ENCODE results near the gene FAM107A.

The FAM107A gene

GRCh38 chr3:58532794-58533220, 44.4 kb downstream of the FAM107A start:
- no peak overlapping the region for H3K4me3 ChIP-seq (replicated peaks; ENCODE audit: insufficient read depth, low read length)
- DNase-seq (ENCODE audit: low read depth in 1 of 2, low spot score in 1 of 2), result peak; percentile 43 to 73
- TF ChIP-seq SPI1 (IDR thresholded peaks at IDR 0.05; ENCODE audit: borderline replicate concordance, low read depth), result peak; percentile 49; the same call in 1 of the 2 replicates
- TF ChIP-seq REST (IDR thresholded peaks at IDR 0.05; ENCODE audit: insufficient replicate concordance, low read depth), result no peak
- TF ChIP-seq, protein P1, sequence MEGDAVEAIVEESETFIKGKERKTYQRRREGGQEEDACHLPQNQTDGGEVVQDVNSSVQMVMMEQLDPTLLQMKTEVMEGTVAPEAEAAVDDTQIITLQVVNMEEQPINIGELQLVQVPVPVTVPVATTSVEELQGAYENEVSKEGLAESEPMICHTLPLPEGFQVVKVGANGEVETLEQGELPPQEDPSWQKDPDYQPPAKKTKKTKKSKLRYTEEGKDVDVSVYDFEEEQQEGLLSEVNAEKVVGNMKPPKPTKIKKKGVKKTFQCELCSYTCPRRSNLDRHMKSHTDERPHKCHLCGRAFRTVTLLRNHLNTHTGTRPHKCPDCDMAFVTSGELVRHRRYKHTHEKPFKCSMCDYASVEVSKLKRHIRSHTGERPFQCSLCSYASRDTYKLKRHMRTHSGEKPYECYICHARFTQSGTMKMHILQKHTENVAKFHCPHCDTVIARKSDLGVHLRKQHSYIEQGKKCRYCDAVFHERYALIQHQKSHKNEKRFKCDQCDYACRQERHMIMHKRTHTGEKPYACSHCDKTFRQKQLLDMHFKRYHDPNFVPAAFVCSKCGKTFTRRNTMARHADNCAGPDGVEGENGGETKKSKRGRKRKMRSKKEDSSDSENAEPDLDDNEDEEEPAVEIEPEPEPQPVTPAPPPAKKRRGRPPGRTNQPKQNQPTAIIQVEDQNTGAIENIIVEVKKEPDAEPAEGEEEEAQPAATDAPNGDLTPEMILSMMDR (IDR thresholded peaks at IDR 0.05; ENCODE audit: insufficient read depth, low read length), result peak; percentile 92
- TF ChIP-seq POLR2AphosphoS5 (IDR thresholded peaks at IDR 0.05; ENCODE audit: low read depth), result no peak
- TF ChIP-seq GABPA (IDR thresholded peaks at IDR 0.05; ENCODE audit: low read depth), result no peak
- no peak overlapping the region for H3K27ac ChIP-seq (replicated peaks)
- no peaks in the 10 kb centered on the region for H3K27me3 ChIP-seq (ENCODE audit: insufficient read depth, poor library complexity, severe bottlenecking)

DNA sequence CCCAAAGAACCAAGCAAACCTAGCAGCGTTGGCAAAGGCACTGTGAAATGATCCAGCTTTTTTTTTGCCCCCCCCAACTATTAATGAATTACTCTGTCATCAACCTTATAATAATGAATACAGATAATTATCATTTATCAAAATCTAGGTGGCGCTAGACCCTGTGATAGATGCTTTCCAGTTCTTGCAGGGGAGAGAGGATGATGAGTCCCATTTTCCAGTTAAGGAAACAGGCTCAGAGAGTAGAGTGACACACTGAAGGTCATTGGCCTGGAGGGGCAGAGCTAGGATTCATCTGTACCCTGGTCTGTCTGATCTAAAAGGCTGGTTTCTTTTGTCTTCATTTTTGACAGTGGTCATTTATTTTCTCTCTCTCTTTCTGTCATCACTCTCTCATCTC, 45.2 kb downstream of the FAM107A start:
- no peak for DNase-seq (ENCODE audit: low read depth in 1 of 2, low spot score in 1 of 2)
- Histone ChIP-seq H3K27ac (replicated peaks) (no peak overlapping the region), H3K4me3 (replicated peaks; ENCODE audit: insufficient read depth, low read length) (no peak overlapping the region), H3K27me3 (ENCODE audit: insufficient read depth, poor library complexity, severe bottlenecking) (no peaks in the 10 kb centered on the region)
- no peak for TF ChIP-seq POLR2AphosphoS5 (IDR thresholded peaks at IDR 0.05; ENCODE audit: low read depth)
- no peak for TF ChIP-seq REST (IDR thresholded peaks at IDR 0.05; ENCODE audit: insufficient replicate concordance, low read depth)
- TF ChIP-seq SPI1 (IDR thresholded peaks at IDR 0.05; ENCODE audit: borderline replicate concordance, low read depth), result no peak
- TF ChIP-seq, protein P1 (IDR thresholded peaks at IDR 0.05; ENCODE audit: insufficient read depth, low read length), result peak; percentile 14

DNA sequence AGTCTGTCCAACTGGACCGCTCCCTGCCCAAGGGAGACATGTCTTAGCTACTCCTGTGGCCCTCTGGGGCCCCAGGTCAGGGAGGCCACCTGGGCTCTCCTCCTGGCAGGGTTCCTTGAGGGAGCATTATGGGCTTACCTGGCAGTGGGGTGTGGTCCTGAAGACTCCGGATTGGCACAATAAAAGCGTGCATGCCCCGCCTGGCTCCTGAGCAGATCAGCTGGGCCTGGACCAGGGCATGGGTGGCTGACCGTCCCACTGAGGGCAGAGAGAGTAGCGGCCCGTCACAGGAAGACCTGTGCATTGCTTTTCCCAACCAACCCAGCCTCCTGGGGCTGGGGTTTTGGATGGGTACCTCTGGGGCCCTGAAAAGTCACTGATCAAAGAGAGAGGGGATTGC, 45.6 kb downstream of the FAM107A start:
- no peaks in the 10 kb centered on the region for H3K27me3 ChIP-seq (ENCODE audit: insufficient read depth, poor library complexity, severe bottlenecking)
- no peak overlapping the region for H3K4me3 ChIP-seq (replicated peaks; ENCODE audit: insufficient read depth, low read length)
- TF ChIP-seq SPI1 (IDR thresholded peaks at IDR 0.05; ENCODE audit: borderline replicate concordance, low read depth) (no peak), POLR2AphosphoS5 (IDR thresholded peaks at IDR 0.05; ENCODE audit: low read depth) (no peak), GABPA (IDR thresholded peaks at IDR 0.05; ENCODE audit: low read depth) (no peak), REST (IDR thresholded peaks at IDR 0.05; ENCODE audit: insufficient replicate concordance, low read depth) (no peak)
- TF ChIP-seq, protein P1 (IDR thresholded peaks at IDR 0.05; ENCODE audit: insufficient read depth, low read length), result no peak
- H3K27ac ChIP-seq (replicated peaks), result no peak overlapping the region
- DNase-seq (ENCODE audit: low read depth in 1 of 2, low spot score in 1 of 2), result no peak
